ENCODE results near the gene SIDT1. TPM values are rescaled to one million over a fixed set of nuclear protein-coding genes. Genes with fewer than 3 reads are reported as not detected.

Gene SIDT1
- polyA plus RNA-seq, 5 donors = 1.4 to 2.7 (median 2.1) TPM

GRCh38 chr3:113541519-113541918 lies 9.2 kb downstream of the SIDT1 start:
- DNase-seq = no peak

DNA sequence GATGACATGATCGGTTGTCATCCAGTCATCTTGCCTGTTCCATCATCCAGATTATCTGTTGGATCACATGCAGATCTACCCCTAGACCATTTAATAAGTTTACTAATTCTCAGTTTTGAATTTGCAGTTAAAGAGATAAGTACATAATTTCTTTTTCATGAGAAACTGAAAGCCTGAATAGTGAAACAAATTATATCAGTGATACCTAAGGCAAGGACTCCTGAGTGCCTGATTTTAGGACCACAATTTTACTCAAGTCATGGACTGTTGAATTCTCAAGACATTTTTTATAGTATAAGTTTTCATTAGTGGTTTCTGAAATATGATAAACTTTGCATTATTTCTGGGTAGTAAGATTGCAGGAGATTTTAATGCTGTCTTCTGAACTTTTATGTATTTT lies 13.2 kb downstream of the SIDT1 start:
- DNase-seq = no peak

DNA sequence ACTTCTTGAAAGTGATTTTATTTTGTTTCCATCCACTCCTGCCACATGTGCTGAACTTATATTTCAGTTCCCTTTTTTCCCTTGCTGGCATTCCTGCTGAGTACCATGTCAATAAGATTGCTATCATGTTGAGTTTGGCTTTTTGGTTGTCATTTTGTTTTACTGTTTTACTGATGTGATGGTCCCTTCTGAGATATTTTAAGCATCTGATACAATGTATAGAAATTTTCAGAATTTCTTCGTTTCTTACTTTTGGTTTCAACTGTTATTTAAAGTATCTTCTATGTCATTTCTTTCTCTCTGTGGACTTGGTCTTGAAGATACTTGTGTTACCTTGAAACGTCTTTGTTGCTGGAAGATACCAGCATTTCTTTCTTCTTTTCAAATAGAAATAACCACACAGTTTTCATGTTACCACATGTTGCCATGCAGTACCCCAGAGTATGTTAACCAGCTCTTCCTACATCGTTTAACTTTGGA lies 14.1 kb downstream of the SIDT1 start:
- DNase-seq = no peak

DNA sequence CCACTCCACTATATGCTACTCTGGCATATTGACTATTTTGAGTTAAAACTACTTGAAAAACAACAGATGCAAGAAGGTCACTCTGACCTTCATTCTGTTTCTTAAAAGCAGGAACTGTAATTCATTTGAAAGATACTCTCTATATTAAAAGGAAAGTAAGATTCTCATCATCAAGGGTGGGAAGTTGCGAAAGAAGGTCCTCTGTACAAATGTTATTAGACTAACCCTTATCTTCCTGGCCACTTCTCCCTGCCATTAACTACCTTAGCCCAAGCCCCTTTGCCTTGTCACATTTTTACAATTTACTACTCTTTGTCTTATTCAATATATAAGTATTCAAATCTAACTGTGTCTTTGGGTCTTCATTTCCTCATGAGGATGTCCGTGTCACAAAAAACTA lies 16.1 kb downstream of the SIDT1 start:
- DNase-seq = no peak

- DNase-seq = no peak
Observed at GRCh38 chr3:113551820-113552219, 19.5 kb downstream of the SIDT1 start.

DNA sequence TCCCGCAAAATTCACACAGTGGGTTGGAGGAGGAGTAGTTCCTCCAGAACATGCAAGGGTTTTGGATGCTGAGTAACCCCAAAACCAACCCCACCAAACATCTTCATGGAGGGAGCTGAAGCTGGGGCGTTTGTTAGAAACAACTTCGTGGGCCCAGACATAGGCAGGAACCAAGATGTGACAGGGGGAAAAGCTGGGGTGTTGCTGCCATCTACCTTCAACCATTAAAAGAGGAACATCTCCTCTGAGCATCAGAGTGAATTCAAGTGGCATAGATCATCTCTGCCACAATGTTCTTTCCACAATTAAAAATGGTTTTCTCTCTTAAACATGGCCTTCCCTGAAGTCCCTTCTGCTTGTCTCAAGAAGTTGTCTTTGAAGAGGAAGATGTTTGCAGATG lies 20.5 kb downstream of the SIDT1 start:
- no peak for DNase-seq

DNA sequence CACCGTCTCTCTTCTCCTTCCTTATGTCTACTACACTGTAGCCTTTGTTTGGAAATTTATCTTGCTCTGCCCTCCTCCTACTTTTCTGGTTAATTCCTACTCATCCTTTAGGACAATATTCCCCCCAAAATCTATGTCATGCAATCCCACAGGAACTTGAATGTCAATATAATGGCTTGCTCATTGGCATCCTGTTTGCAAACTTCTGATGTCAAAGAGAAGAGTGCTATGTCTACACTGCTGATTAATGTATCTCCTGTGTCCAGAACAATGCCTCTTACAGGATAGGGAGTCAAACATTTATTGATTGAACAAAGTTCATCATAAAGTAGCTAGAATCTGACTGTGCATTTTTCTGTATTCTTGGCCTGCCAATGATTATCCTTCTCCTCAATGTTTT lies 22.8 kb downstream of the SIDT1 start:
- no peak for DNase-seq

DNA sequence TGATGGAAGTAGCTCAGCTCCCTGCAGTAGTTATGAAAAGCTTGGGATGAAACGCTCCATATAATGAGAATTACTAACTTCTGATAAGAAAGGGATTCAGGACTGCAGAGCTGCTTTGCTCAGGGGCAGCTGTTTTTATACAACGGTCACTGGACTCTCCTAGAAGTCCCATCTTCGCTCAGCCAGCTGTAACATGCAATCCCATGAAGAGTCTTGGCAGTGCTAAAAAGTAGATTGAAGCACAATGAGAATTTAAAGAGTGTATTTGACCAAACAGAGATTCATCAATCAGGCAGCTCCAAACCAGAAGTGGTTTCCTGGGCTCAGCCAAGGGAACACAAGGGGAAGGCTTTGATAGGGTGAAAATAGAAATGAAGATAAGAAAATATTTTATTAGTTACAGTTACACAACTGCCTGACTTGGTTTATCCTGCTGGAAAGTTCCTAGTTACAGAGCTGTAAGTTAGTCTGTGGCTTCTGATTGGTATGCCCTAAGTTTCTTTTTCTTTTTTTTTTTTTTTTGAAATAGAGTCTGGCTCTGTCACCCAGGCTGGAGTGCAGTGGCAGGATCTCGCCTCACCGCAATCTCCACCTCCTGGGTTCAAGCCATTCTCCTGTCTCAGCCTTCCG lies 24.1 kb downstream of the SIDT1 start:
- DNase-seq = peak; percentile 35 to 47

- no peak for DNase-seq
Observed at GRCh38 chr3:113556946-113557335, 24.6 kb downstream of the SIDT1 start.

- DNase-seq = no peak
Observed at GRCh38 chr3:113557374-113557773, 25.0 kb downstream of the SIDT1 start.

DNA sequence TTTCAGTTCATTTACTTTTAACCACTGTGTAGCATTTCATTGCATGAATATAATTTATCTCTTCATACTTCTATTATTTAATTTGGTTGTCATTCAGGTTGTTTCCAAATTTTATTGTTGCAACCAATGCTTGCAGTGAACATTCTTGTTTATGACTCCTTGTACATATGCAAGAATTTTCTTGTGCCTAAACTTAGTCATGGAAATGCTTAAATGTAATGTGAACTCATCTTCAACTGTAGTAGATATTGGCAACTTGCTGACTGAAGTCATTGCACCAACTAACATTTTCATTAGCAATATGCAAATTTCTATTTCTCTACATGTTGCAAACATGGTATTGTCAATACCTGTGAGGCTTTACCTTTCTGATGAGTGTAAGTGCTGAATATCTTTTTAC lies 26.7 kb downstream of the SIDT1 start:
- no peak for DNase-seq

DNA sequence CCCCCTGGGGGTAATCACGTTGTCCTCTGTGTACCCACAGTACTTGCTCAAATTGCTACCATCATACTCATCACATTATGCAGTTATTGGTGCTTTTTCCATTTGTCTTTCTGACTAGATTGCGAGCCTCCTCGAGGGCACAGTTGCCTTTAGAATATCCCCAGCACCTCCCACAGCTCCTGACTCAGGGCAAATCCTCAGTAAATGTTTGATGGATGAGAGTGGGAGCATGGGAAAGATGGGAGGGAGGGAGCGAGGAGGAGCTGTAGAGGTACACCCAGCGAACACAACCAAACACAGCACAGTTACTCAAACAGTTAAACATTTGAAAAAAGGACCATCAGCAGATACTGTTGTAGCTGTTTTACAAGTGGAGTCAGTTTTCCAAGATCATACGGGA lies 27.9 kb downstream of the SIDT1 start:
- DNase-seq = no peak

DNA sequence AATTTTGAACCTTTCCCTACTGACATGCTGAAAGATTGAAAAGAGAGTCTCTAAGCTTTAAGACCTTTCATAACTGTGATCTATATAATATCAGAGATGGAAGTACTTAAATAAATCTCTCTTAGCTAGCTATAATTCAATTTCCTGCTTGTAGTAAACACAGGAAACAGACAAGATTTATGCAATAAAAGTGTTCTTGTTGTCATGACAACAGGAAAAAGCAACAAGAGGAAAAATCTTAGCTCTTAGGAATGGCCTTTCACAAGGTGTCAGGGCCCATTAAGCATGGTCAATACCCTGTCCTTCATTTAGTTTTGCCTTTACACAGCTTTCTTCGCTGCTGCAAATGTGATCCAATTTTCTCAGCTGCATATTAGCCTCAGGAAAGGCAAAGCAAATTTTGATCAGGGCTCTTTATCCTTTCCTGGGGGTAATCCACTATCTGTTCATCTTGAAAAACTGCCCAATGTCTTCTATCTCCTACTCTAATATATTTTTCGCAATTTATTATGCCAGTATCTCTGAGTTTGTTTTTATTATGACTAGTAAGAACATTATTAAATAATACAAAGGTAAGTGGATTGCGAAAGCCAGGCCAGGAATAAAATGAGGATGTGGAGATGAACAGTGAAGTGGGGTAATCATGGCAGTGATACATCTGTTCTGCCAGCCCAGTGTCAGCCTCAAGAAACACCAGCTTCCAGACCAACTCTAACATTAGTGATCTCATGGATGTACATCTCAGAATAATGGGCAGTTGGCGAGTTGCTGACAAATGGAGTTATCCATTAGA lies 28.7 kb downstream of the SIDT1 start:
- peak in 1 of 2 donors; percentile 10 for DNase-seq

DNA sequence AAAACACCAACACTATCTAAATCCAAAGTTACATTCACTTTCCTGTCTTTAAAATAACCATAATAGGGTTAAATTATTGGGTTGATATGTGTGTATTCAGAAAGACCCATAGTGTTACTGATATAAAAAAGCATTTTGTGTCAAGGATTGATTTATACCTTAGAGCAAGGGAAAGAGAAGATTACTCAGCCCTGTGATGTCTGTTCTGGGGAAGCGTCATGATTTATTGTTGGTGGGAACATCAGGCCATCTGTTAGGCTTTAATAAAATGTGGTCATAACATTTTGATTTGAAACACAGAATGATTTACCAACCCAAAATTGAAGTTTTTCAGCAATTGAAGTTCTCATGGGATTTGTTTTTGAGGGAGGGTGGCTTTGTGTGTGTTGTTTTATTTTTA lies 33.2 kb downstream of the SIDT1 start:
- no peak for DNase-seq

GRCh38 chr3:113570158-113570557 lies 37.8 kb downstream of the SIDT1 start:
- DNase-seq = no peak

DNA sequence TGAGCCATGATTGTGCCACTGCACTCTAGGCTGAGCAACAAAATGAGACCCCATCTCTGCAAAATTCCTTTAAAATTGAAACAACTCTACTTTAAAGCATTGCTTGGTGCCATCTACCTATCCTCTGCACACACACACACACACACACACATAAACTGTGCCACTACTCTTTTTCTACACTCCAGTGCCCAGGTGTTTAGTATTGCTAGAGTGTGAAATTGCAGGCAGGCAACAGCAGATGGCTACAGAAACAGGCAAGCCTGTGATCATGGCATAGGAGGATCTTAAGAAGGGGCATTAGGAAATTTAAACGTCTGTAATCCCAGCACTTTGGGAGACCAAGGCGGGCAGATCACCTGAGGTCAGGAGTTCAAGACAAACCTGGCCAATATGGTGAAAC lies 39.0 kb downstream of the SIDT1 start:
- DNase-seq = no peak

GRCh38 chr3:113573728-113574127 lies 41.4 kb downstream of the SIDT1 start:
- no peak for DNase-seq

DNA sequence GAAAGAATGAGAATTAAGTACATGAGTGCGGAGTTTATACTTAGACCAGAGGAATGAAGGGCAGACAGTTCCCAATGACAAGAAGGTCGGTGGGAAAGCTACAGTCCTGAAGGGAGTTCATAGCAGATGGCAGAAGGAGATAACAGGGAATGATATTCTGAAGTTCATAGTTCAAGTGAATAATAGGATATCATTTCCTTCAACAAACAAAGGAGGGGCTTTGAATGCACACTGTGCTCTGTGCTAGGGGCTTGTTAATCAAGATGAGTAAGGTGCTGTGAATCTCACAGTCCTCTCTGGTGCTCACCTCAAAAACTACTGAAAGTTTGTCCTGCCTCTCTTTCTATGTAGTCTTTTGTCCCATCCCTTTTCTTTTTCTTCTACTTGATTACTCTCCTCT lies 41.9 kb downstream of the SIDT1 start:
- no peak for DNase-seq

GRCh38 chr3:113575206-113575605 lies 42.9 kb downstream of the SIDT1 start:
- DNase-seq = no peak

DNA sequence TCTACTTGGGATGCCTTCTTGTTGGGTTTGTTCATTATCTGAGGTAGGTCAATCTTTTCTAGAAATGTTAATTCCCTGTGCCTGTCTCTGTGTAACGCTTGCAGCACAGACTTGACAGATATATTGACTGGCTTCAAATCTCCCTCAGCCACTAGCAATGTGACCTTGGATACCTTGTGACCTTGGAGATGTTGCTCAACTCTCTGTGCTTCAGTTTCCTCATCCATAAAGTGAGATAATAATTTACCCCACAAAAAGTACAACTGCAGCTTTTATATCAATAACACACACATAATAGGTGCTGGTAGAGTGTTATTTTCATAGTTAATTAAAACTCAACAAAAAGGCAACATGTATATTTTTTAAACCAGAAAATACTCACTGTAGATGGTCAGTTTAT lies 52.9 kb downstream of the SIDT1 start:
- no peak for DNase-seq

DNA sequence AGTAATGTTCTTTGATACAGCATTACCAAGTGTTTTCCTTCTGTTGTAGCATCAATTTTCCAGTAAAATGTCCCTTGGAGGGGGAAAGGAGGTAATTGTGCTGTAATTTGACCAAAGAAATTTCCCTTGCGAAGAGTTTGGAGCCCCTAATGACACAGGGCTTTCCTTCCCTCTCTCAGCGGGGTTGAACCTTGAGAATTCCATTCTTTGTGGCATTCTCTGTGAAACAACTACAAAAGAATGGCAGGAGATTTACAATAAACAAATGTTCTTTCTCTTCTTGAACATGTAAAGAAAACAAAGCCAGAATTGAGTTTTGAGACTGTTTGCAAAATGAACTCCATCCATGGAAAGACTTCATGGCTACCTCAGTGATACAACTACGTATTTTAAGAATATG lies 53.4 kb downstream of the SIDT1 start:
- no peak for DNase-seq

- no peak for DNase-seq
Observed at GRCh38 chr3:113588806-113589205, 56.5 kb downstream of the SIDT1 start.

- no peak for DNase-seq
Observed at GRCh38 chr3:113589971-113590370, 57.6 kb downstream of the SIDT1 start.

DNA sequence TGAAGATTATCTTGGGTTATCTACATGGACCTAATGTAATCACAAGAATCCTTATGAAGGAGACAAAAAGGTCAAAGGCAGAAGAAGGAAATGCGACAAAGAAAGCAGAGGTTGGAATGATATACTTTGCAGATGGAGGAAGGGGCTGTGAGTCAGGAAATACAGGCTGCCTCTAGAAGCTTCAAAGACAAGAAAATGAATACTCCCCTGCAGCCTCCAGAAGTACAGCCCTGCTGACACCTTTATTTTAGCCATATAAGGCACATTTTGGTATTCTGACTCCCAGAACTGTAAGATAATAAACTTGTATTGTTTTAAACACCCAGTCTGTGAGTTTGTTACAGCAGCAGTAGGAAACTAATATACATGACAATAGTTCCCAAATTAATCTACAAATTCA lies 58.6 kb downstream of the SIDT1 start:
- no peak for DNase-seq
